HAP-1 (cell line): ENCODE results near the gene TCF7L1.
"Not testable (repeated sequence)": the region's sequence is repeated elsewhere in the genome, so short reads cannot be mapped to it uniquely, and the experiment has no call there.

Source experiments
- DNase-seq, 2 experiments: peaks; one replicate each; pipeline ENCODE4 v3.0.0-alpha.2; 2016 to 2020; ENCODE audit warnings: low spot score in 2 of 2
- H3K27me3 ChIP-seq: fragments of 250-450 bp; sonication (Bioruptor Pico); 2 replicates; pipeline ENCODE4 v1.5.1; 2020; ENCODE audit warnings: low read depth, mild to moderate bottlenecking, moderate library complexity
- H3K36me3 ChIP-seq: fragments of 250-450 bp; sonication (Bioruptor Pico); replicated peaks from 2 replicates; pipeline ENCODE4 v1.5.1; 2020; ENCODE audit warnings: mild to moderate bottlenecking
- H3K4me1 ChIP-seq: fragments of 250-450 bp; sonication (Bioruptor Pico); 2 replicates; pipeline ENCODE4 v1.5.1; 2020; ENCODE audit warnings: mild to moderate bottlenecking
- H3K4me3 ChIP-seq: fragments of 250-450 bp; sonication (Bioruptor Pico); 2 replicates; pipeline ENCODE4 v1.5.1; 2020; ENCODE audit warnings: mild to moderate bottlenecking, moderate library complexity
- H3K9me3 ChIP-seq: fragments of 250-450 bp; sonication (Bioruptor Pico); 2 replicates; pipeline ENCODE4 v1.5.1; 2020; ENCODE audit warnings: mild to moderate bottlenecking, moderate library complexity
- in situ Hi-C: fragments of 300-500 bp; cut with MboI; formaldehyde crosslinking; loops from 3 replicates; pipeline ENCODE4 v1.14.3; 2020; ENCODE audit warnings: low sequenced_read_pairs, inconsistent platforms, mixed read lengths

The TCF7L1 gene

GRCh38 chr2:85323351-85323987 lies 190.3 kb downstream of the TCF7L1 start:
- in situ Hi-C loops: loop anchor here (25.0 kb wide), 1 partner anchor 836 kb away; no protein-coding TSS in a partner anchor
- no peak for DNase-seq
- peaks cover 6% of the 10 kb centered on the region for H3K4me1 ChIP-seq
- peaks cover 61% of the 10 kb centered on the region for H3K36me3 ChIP-seq
- H3K27me3 ChIP-seq: no peaks in the 10 kb centered on the region
- no peaks in the 10 kb centered on the region for H3K9me3 ChIP-seq
- H3K4me3 ChIP-seq: no peak overlapping the region

GRCh38 chr2:85323988-85324367 lies 190.8 kb downstream of the TCF7L1 start:
- not testable (repeated sequence) for DNase-seq, H3K4me3 ChIP-seq, H3K27me3 ChIP-seq, H3K9me3 ChIP-seq
- peaks cover 59% of the 10 kb centered on the region for H3K36me3 ChIP-seq
- in situ Hi-C loops: loop anchor here (25.0 kb wide), 1 partner anchor 837 kb away; no protein-coding TSS in a partner anchor
- H3K4me1 ChIP-seq: peaks cover 11% of the 10 kb centered on the region

- in situ Hi-C loops: loop anchor here (25.0 kb wide), 1 partner anchor 838 kb away; no protein-coding TSS in a partner anchor
- H3K36me3 ChIP-seq: peaks cover 54% of the 10 kb centered on the region
- H3K4me1 ChIP-seq: peaks cover 15% of the 10 kb centered on the region
- DNase-seq: no peak
- peak overlapping the region; percentile 69 for H3K4me3 ChIP-seq
- no peaks in the 10 kb centered on the region for H3K27me3 ChIP-seq
- H3K9me3 ChIP-seq: no peaks in the 10 kb centered on the region
Observed at GRCh38 chr2:85324639-85325465, 191.7 kb downstream of the TCF7L1 start.

- Histone ChIP-seq H3K4me3 (peak overlapping the region; percentile 69), H3K36me3 (peaks cover 50% of the 10 kb centered on the region), H3K9me3 (no peaks in the 10 kb centered on the region), H3K4me1 (peaks cover 15% of the 10 kb centered on the region), H3K27me3 (no peaks in the 10 kb centered on the region)
- no peak for DNase-seq
- in situ Hi-C loops: no loop called here
Observed at GRCh38 chr2:85325466-85325811, 192.2 kb downstream of the TCF7L1 start.

- Histone ChIP-seq H3K36me3 (peaks cover 38% of the 10 kb centered on the region), H3K4me1 (peaks cover 15% of the 10 kb centered on the region), H3K9me3 (no peaks in the 10 kb centered on the region), H3K27me3 (no peaks in the 10 kb centered on the region), H3K4me3 (peak overlapping the region; percentile 69)
- in situ Hi-C loops: no loop called here
- no peak for DNase-seq
Observed at GRCh38 chr2:85326406-85327159, 193.4 kb downstream of the TCF7L1 start.

GRCh38 chr2:85327160-85327821 lies 194.1 kb downstream of the TCF7L1 start:
- Histone ChIP-seq H3K27me3 (no peaks in the 10 kb centered on the region), H3K9me3 (no peaks in the 10 kb centered on the region), H3K36me3 (peaks cover 31% of the 10 kb centered on the region), H3K4me3 (peak overlapping the region; percentile 69), H3K4me1 (peaks cover 15% of the 10 kb centered on the region)
- in situ Hi-C loops: no loop called here
- DNase-seq: peak in 1 of 2 experiments; percentile 51

- Histone ChIP-seq H3K4me3 (peak within 1 kb of the TSS; percentile 69), H3K4me1 (peaks cover 15% of the 10 kb centered on the region), H3K36me3 (peaks cover 26% of the 10 kb centered on the region), H3K9me3 (no peaks in the 10 kb centered on the region; the same call in 1 of the 2 replicates), H3K27me3 (no peaks in the 10 kb centered on the region)
- peak; percentile 91 to 95 for DNase-seq
- in situ Hi-C loops: no loop called here
Observed at GRCh38 chr2:85327822-85328617, 194.8 kb downstream of the TCF7L1 start, which contains the start of gene TGOLN2. TGOLN2 (minus strand) TSS chr2:85327989; CDS start chr2:85327962, 27 bp downstream.

GRCh38 chr2:85329181-85329651 lies 196.0 kb downstream of the TCF7L1 start:
- H3K36me3 ChIP-seq: peaks cover 14% of the 10 kb centered on the region; the same call in 1 of the 2 replicates
- no peak overlapping the region; the same call in 1 of the 2 replicates for H3K4me3 ChIP-seq
- no peaks in the 10 kb centered on the region for H3K27me3 ChIP-seq
- H3K9me3 ChIP-seq: no peaks in the 10 kb centered on the region; the same call in 1 of the 2 replicates
- H3K4me1 ChIP-seq: peaks cover 15% of the 10 kb centered on the region
- in situ Hi-C loops: no loop called here
- no peak for DNase-seq

- H3K9me3 ChIP-seq, H3K36me3 ChIP-seq, DNase-seq, in situ Hi-C loops, H3K27me3 ChIP-seq, H3K4me3 ChIP-seq: not testable (repeated sequence)
- H3K4me1 ChIP-seq: peaks cover 15% of the 10 kb centered on the region
Observed at GRCh38 chr2:85329701-85330100, 196.5 kb downstream of the TCF7L1 start.

GRCh38 chr2:85330839-85331636 lies 197.8 kb downstream of the TCF7L1 start:
- no peak overlapping the region for H3K4me3 ChIP-seq
- peaks cover 3% of the 10 kb centered on the region; the same call in 1 of the 2 replicates for H3K36me3 ChIP-seq
- H3K4me1 ChIP-seq: peaks cover 11% of the 10 kb centered on the region
- no peaks in the 10 kb centered on the region for H3K27me3 ChIP-seq
- DNase-seq: no peak
- in situ Hi-C loops: no loop called here
- no peaks in the 10 kb centered on the region; the same call in 1 of the 2 replicates for H3K9me3 ChIP-seq

- in situ Hi-C loops, H3K9me3 ChIP-seq, H3K27me3 ChIP-seq, H3K36me3 ChIP-seq, H3K4me3 ChIP-seq, DNase-seq: not testable (repeated sequence)
- peaks cover 14% of the 10 kb centered on the region for H3K4me1 ChIP-seq
Observed at GRCh38 chr2:85333877-85334276, 200.7 kb downstream of the TCF7L1 start.

GRCh38 chr2:85334928-85335327 lies 201.7 kb downstream of the TCF7L1 start:
- no peak overlapping the region for H3K4me3 ChIP-seq
- peaks cover 9% of the 10 kb centered on the region for H3K4me1 ChIP-seq
- in situ Hi-C loops: no loop called here
- H3K36me3 ChIP-seq: no peaks in the 10 kb centered on the region
- no peak for DNase-seq
- no peaks in the 10 kb centered on the region; the same call in none of the 2 replicates for H3K9me3 ChIP-seq
- no peaks in the 10 kb centered on the region for H3K27me3 ChIP-seq
